GM21367 (cell line): ENCODE measurements around the gene FARS2.
"Not testable (repeated sequence)": the region's sequence is repeated elsewhere in the genome, so short reads cannot be mapped to it uniquely, and the experiment has no call there.

ENCODE experiments used
- ATAC-seq: cut with Tn5 transposase; IDR thresholded peaks from one replicate; pipeline ENCODE4 v1.9.1; 2021; ENCODE audit not compliant: unreplicated experiment

FARS2 gene

GRCh38 chr6:5677219-5678000 lies 416.1 kb downstream of the FARS2 start:
- ATAC-seq = no peak

- no peak for ATAC-seq
These were observed 418.0 kb downstream of the FARS2 start for GRCh38 chr6:5679270-5679669.

- no peak for ATAC-seq
These were observed 418.4 kb downstream of the FARS2 start for GRCh38 chr6:5679691-5680090.

GRCh38 chr6:5680095-5680494 lies 418.8 kb downstream of the FARS2 start:
- no peak for ATAC-seq

- no peak for ATAC-seq
These were observed 420.2 kb downstream of the FARS2 start for GRCh38 chr6:5681480-5681879.

GRCh38 chr6:5682530-5682929 lies 421.2 kb downstream of the FARS2 start:
- no peak for ATAC-seq

- ATAC-seq = not testable (repeated sequence)
These were observed 422.4 kb downstream of the FARS2 start for GRCh38 chr6:5683747-5684146.

GRCh38 chr6:5684320-5685053 lies 423.2 kb downstream of the FARS2 start:
- no peak for ATAC-seq

GRCh38 chr6:5693225-5694145 lies 432.2 kb downstream of the FARS2 start:
- no peak for ATAC-seq

- no peak for ATAC-seq
These were observed 434.2 kb downstream of the FARS2 start for GRCh38 chr6:5695260-5696245.

GRCh38 chr6:5697508-5697907 lies 436.2 kb downstream of the FARS2 start:
- ATAC-seq = no peak

GRCh38 chr6:5698318-5698717 lies 437.0 kb downstream of the FARS2 start:
- ATAC-seq = no peak

- not testable (repeated sequence) for ATAC-seq
These were observed 437.8 kb downstream of the FARS2 start for GRCh38 chr6:5699064-5699463.

- no peak for ATAC-seq
These were observed 439.9 kb downstream of the FARS2 start for GRCh38 chr6:5701174-5701573.

- ATAC-seq = no peak
These were observed 443.4 kb downstream of the FARS2 start for GRCh38 chr6:5704708-5705107.

GRCh38 chr6:5705252-5705651 lies 443.9 kb downstream of the FARS2 start:
- no peak for ATAC-seq

- no peak for ATAC-seq
These were observed 445.1 kb downstream of the FARS2 start for GRCh38 chr6:5706124-5707033.

GRCh38 chr6:5707281-5708045 lies 446.1 kb downstream of the FARS2 start:
- no peak for ATAC-seq
